ENCODE data around the gene UPF2.

DNA sequence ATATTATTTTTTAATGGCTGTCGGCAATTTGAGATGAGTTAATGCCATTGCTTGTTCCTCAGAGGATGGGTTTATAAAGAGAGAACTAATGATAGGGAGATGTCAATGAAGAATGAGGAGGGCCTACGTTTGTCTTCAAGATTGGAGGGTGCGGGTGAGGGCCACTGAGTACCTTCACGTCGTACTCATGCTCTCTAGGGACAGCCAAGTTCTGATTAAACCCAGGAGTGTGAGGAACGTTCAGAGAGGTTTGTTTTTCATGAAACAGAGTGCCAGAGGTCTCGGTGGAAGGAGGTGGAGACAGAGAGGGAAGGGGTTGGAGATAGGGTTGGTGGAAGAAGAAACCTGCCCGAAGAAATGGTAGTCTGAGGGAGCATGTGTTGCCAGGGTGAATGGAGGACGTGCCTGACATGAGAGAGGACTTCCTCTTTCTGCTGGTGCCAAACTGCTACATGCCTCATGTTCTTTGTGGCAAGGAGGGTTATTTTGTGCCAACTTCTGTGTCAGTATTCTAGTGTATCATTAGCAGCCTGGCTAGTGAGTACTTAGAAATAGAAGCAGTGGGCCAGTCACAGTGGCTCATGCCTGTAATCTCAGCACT, 35.1 kb upstream of the UPF2 start:
- TF ChIP-seq CTCF (IDR thresholded peaks at IDR 0.05) (no peak), POLR2A (IDR thresholded peaks at IDR 0.05) (no peak)
